ENCODE measurements around the gene AKAP12.
A peak's percentile ranks its signal among the peaks of the same experiment; 100 is the strongest.

AKAP12 gene

GRCh38 chr6:151387175-151387970, 147.6 kb downstream of the AKAP12 start:
- no peak for DNase-seq

- DNase-seq: no peak
Observed at GRCh38 chr6:151388236-151388635, 148.5 kb downstream of the AKAP12 start.

- DNase-seq: no peak
Observed at GRCh38 chr6:151388997-151389617, 149.3 kb downstream of the AKAP12 start.

GRCh38 chr6:151389618-151390275, 150.0 kb downstream of the AKAP12 start:
- peak; percentile 83 for DNase-seq

- peak; percentile 96 for DNase-seq
Observed at GRCh38 chr6:151390276-151390850, 150.6 kb downstream of the AKAP12 start.

GRCh38 chr6:151390851-151391470, 151.2 kb downstream of the AKAP12 start:
- DNase-seq: peak; percentile 54

- peak; percentile 25 for DNase-seq
Observed at GRCh38 chr6:151391471-151392413, 152.0 kb downstream of the AKAP12 start, which contains the start of gene ZBTB2. Gene ZBTB2 (minus strand): TSS chr6:151391559. CDS start chr6:151373637, 17,922 bp downstream.

GRCh38 chr6:151392427-151392826, 152.7 kb downstream of the AKAP12 start:
- no peak for DNase-seq

GRCh38 chr6:151393410-151393809, 153.6 kb downstream of the AKAP12 start:
- DNase-seq: no peak

- DNase-seq: no peak
Observed at GRCh38 chr6:151399679-151400078, 159.9 kb downstream of the AKAP12 start.

- DNase-seq: no peak
Observed at GRCh38 chr6:151400473-151400872, 160.7 kb downstream of the AKAP12 start.

GRCh38 chr6:151402228-151402627, 162.5 kb downstream of the AKAP12 start:
- no peak for DNase-seq

GRCh38 chr6:151403919-151404308, 164.1 kb downstream of the AKAP12 start:
- no peak for DNase-seq

Measured in KG1 (cell line).